ENCODE data around the gene ZDHHC3.

The ZDHHC3 gene

DNA sequence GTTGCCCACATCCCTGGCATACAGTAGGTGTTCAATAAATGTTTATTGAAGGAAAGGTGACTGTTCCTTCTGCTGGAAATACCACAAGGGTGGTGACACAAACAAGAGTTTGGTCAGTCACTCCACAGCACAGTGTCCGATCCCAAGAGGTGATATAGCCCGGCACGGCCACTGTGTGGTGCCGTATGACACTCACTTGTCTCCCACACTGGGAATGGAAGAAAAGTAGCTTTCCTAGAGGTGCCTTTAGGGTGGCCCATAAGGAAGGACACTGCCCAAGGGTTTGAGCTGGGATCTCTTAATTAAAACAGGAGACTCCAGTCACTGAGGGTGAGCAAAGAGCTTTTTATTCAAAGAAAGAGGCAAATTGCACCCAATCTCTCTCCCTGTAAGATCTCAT is 61.0 kb downstream of the ZDHHC3 start:
- H2BK15ac ChIP-seq (replicated peaks; ENCODE audit: low read depth): no peak overlapping the region
- H3K27me3 ChIP-seq (ENCODE audit: insufficient read depth, low read length, poor library complexity): no peaks in the 10 kb centered on the region
- H3K79me1 ChIP-seq (ENCODE audit: low read length): no peaks in the 10 kb centered on the region
- H3K18ac ChIP-seq (ENCODE audit: low read length): no peak overlapping the region
- H3K56ac ChIP-seq (ENCODE audit: low read length): no peak overlapping the region
- H2BK120ac ChIP-seq (ENCODE audit: low read depth, low read length): no peak overlapping the region
- no peaks in the 10 kb centered on the region for H3K36me3 ChIP-seq (ENCODE audit: control insufficient read depth, insufficient read depth, low read length)
- no peak overlapping the region for H4K5ac ChIP-seq (ENCODE audit: low read length)
- H3K79me2 ChIP-seq (ENCODE audit: control insufficient read depth, insufficient read depth, low read length): no peaks in the 10 kb centered on the region
- H2AK5ac ChIP-seq (ENCODE audit: low read length): no peak overlapping the region
- WGBS (ENCODE audit: extremely low coverage, insufficient coverage, low lambda C conversion rate): no CpG with 5 or more reads among the region's 4 CpGs
- no peak overlapping the region for H3K4ac ChIP-seq (ENCODE audit: low read depth, low read length)
- no peak overlapping the region for H4K8ac ChIP-seq (ENCODE audit: low read depth, low read length)
- no peak overlapping the region for H2BK5ac ChIP-seq (ENCODE audit: low read length)
- no peak overlapping the region for H3K23ac ChIP-seq (ENCODE audit: low read length)
- no peak overlapping the region for H3K27ac ChIP-seq (ENCODE audit: low read depth, low read length)
- H3K4me2 ChIP-seq (ENCODE audit: low read length): no peak overlapping the region
- no peak overlapping the region for H3K9ac ChIP-seq (ENCODE audit: low read length)
- H3K4me1 ChIP-seq (ENCODE audit: control insufficient read depth, low read depth, low read length): no peaks in the 10 kb centered on the region
- H3K4me3 ChIP-seq (ENCODE audit: low read length): no peak overlapping the region
- DNase-seq: peak; percentile 58

DNA sequence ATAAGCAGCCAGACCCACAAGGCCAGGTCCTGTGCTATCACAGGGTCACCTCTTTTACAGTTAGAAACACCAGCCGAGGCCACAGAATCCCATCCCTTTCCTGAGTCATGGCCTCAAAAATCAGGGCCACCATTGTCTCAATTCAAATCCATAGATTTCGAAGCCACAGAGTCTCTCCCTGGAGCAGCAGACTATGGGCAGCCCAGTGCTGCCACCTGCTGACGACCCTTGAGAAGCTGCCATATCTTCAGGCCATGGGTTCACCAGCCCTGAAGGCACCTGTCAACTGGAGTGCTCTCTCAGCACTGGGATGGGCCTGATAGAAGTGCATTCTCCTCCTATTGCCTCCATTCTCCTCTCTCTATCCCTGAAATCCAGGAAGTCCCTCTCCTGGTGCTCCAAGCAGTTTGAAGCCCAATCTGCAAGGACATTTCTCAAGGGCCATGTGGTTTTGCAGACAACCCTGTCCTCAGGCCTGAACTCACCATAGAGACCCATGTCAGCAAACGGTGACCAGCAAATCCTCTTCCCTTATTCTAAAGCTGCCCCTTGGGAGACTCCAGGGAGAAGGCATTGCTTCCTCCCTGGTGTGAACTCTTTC is 62.0 kb downstream of the ZDHHC3 start:
- Histone ChIP-seq H2BK15ac (replicated peaks; ENCODE audit: low read depth) (no peak overlapping the region), H3K23ac (ENCODE audit: low read length) (no peak overlapping the region), H3K18ac (ENCODE audit: low read length) (no peak overlapping the region), H4K8ac (ENCODE audit: low read depth, low read length) (no peak overlapping the region), H3K79me1 (ENCODE audit: low read length) (no peaks in the 10 kb centered on the region), H3K4me3 (ENCODE audit: low read length) (no peak overlapping the region), H3K79me2 (ENCODE audit: control insufficient read depth, insufficient read depth, low read length) (no peaks in the 10 kb centered on the region), H3K4me1 (ENCODE audit: control insufficient read depth, low read depth, low read length) (no peaks in the 10 kb centered on the region), H3K9ac (ENCODE audit: low read length) (no peak overlapping the region), H3K27me3 (ENCODE audit: insufficient read depth, low read length, poor library complexity) (no peaks in the 10 kb centered on the region), H2AK5ac (ENCODE audit: low read length) (no peak overlapping the region), H3K4ac (ENCODE audit: low read depth, low read length) (no peak overlapping the region), H3K4me2 (ENCODE audit: low read length) (no peak overlapping the region), H2BK5ac (ENCODE audit: low read length) (no peak overlapping the region), H2BK120ac (ENCODE audit: low read depth, low read length) (no peak overlapping the region), H4K5ac (ENCODE audit: low read length) (no peak overlapping the region), H3K27ac (ENCODE audit: low read depth, low read length) (no peak overlapping the region), H3K36me3 (ENCODE audit: control insufficient read depth, insufficient read depth, low read length) (no peaks in the 10 kb centered on the region), H3K56ac (ENCODE audit: low read length) (peak overlapping the region; percentile 39)
- no CpG with 5 or more reads among the region's 4 CpGs for WGBS (ENCODE audit: extremely low coverage, insufficient coverage, low lambda C conversion rate)
- DNase-seq: peak; percentile 91

DNA sequence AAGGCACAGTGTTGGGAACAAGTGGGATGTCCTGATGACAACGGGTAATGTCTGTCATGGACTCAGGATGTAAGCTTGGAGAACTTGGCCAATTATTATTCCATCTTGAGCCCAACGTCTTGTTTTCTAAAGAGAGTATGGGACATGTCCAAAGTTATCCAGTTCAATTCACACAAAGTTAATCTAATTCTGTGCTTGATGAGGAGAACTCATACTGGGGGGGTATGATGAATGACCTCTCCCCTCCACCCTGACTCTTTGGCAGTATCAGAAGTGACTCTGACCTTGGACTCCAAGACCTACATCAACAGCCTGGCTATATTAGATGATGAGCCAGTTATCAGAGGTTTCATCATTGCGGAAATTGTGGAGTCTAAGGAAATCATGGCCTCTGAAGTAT is 65.3 kb downstream of the ZDHHC3 start:
- H3K56ac ChIP-seq (ENCODE audit: low read length): no peak overlapping the region

DNA sequence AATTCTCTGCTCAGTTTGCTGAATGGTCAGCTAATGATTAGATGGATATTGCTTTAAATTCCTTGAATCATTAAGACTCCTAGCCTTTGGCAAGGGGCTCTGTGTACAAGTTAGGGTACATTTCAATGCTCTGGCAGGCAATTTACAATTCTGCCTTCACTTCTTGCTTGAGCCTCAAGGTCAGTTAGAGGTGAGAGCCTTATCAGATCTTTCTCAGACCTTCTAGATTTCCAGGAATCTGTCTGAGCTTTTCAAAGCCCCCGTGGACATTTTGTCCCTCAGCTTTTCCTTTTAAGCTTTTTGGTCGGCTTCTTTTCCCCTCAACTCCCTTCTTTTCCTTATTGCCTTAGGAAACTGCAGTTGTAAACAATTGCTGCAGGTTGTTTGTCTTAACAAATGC is 66.9 kb downstream of the ZDHHC3 start:
- no peak overlapping the region for H4K5ac ChIP-seq (ENCODE audit: low read length)
- H3K27ac ChIP-seq (ENCODE audit: low read depth, low read length): no peak overlapping the region
- no peaks in the 10 kb centered on the region for H3K4me1 ChIP-seq (ENCODE audit: control insufficient read depth, low read depth, low read length)
- H4K8ac ChIP-seq (ENCODE audit: low read depth, low read length): no peak overlapping the region
- no peak overlapping the region for H2BK15ac ChIP-seq (replicated peaks; ENCODE audit: low read depth)
- no peak overlapping the region for H3K18ac ChIP-seq (ENCODE audit: low read length)
- no peak overlapping the region for H3K4me2 ChIP-seq (ENCODE audit: low read length)
- no peaks in the 10 kb centered on the region for H3K36me3 ChIP-seq (ENCODE audit: control insufficient read depth, insufficient read depth, low read length)
- H3K27me3 ChIP-seq (ENCODE audit: insufficient read depth, low read length, poor library complexity): no peaks in the 10 kb centered on the region
- no peaks in the 10 kb centered on the region for H3K79me2 ChIP-seq (ENCODE audit: control insufficient read depth, insufficient read depth, low read length)
- H3K9ac ChIP-seq (ENCODE audit: low read length): no peak overlapping the region
- no peak overlapping the region for H2BK5ac ChIP-seq (ENCODE audit: low read length)
- DNase-seq: no peak
- H3K4me3 ChIP-seq (ENCODE audit: low read length): no peak overlapping the region
- no peak overlapping the region for H3K4ac ChIP-seq (ENCODE audit: low read depth, low read length)
- H3K79me1 ChIP-seq (ENCODE audit: low read length): no peaks in the 10 kb centered on the region
- no peak overlapping the region for H3K56ac ChIP-seq (ENCODE audit: low read length)
- H3K23ac ChIP-seq (ENCODE audit: low read length): no peak overlapping the region
- no peak overlapping the region for H2AK5ac ChIP-seq (ENCODE audit: low read length)
- H2BK120ac ChIP-seq (ENCODE audit: low read depth, low read length): no peak overlapping the region
- WGBS (ENCODE audit: extremely low coverage, insufficient coverage, low lambda C conversion rate): no CpG with 5 or more reads among the region's 2 CpGs

More for the DNA sequence above, 65.3 kb downstream of the ZDHHC3 start:
- Histone ChIP-seq H2BK5ac (ENCODE audit: low read length) (no peak overlapping the region), H2BK15ac (replicated peaks; ENCODE audit: low read depth) (no peak overlapping the region), H3K79me1 (ENCODE audit: low read length) (no peaks in the 10 kb centered on the region), H4K5ac (ENCODE audit: low read length) (no peak overlapping the region), H3K4me3 (ENCODE audit: low read length) (no peak overlapping the region), H3K18ac (ENCODE audit: low read length) (no peak overlapping the region), H3K79me2 (ENCODE audit: control insufficient read depth, insufficient read depth, low read length) (no peaks in the 10 kb centered on the region), H2BK120ac (ENCODE audit: low read depth, low read length) (no peak overlapping the region), H3K36me3 (ENCODE audit: control insufficient read depth, insufficient read depth, low read length) (no peaks in the 10 kb centered on the region), H3K4me1 (ENCODE audit: control insufficient read depth, low read depth, low read length) (no peaks in the 10 kb centered on the region), H3K4me2 (ENCODE audit: low read length) (no peak overlapping the region), H3K23ac (ENCODE audit: low read length) (no peak overlapping the region), H3K4ac (ENCODE audit: low read depth, low read length) (no peak overlapping the region), H3K27ac (ENCODE audit: low read depth, low read length) (no peak overlapping the region), H2AK5ac (ENCODE audit: low read length) (no peak overlapping the region), H3K27me3 (ENCODE audit: insufficient read depth, low read length, poor library complexity) (no peaks in the 10 kb centered on the region), H4K8ac (ENCODE audit: low read depth, low read length) (no peak overlapping the region), H3K9ac (ENCODE audit: low read length) (no peak overlapping the region)
- WGBS (ENCODE audit: extremely low coverage, insufficient coverage, low lambda C conversion rate): no CpG with 5 or more reads among the region's 3 CpGs
- no peak for DNase-seq

DNA sequence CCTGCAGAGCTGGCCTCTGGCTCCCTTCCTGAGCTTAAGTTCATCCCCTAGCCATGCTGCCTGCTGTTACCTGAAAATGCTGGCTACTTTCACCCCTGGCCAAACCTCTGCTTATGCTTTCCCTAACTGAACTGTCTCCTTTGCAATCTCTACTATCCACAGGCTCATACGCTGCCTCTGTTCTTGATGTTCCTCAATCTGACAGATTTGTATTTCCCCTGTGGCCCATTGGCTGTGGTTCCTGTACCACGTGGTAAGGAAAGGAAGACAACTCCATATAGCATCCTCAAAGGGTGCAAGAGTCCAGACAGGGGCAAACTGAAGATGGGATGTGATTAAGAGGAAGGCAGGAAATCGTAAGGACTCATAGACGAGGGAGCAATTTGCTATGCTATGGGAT is 68.4 kb downstream of the ZDHHC3 start:
- WGBS (ENCODE audit: extremely low coverage, insufficient coverage, low lambda C conversion rate): no CpG with 5 or more reads among the region's 4 CpGs
- Histone ChIP-seq H2BK5ac (ENCODE audit: low read length) (no peak overlapping the region), H3K4me3 (ENCODE audit: low read length) (no peak overlapping the region), H2AK5ac (ENCODE audit: low read length) (no peak overlapping the region), H4K5ac (ENCODE audit: low read length) (no peak overlapping the region), H3K23ac (ENCODE audit: low read length) (no peak overlapping the region), H3K4me1 (ENCODE audit: control insufficient read depth, low read depth, low read length) (no peaks in the 10 kb centered on the region), H3K4me2 (ENCODE audit: low read length) (no peak overlapping the region), H2BK120ac (ENCODE audit: low read depth, low read length) (no peak overlapping the region), H3K18ac (ENCODE audit: low read length) (no peak overlapping the region), H3K4ac (ENCODE audit: low read depth, low read length) (no peak overlapping the region), H3K27ac (ENCODE audit: low read depth, low read length) (no peak overlapping the region), H3K56ac (ENCODE audit: low read length) (no peak overlapping the region), H3K79me1 (ENCODE audit: low read length) (no peaks in the 10 kb centered on the region), H2BK15ac (replicated peaks; ENCODE audit: low read depth) (no peak overlapping the region), H3K36me3 (ENCODE audit: control insufficient read depth, insufficient read depth, low read length) (no peaks in the 10 kb centered on the region), H3K79me2 (ENCODE audit: control insufficient read depth, insufficient read depth, low read length) (no peaks in the 10 kb centered on the region), H4K8ac (ENCODE audit: low read depth, low read length) (no peak overlapping the region), H3K9ac (ENCODE audit: low read length) (no peak overlapping the region), H3K27me3 (ENCODE audit: insufficient read depth, low read length, poor library complexity) (no peaks in the 10 kb centered on the region)
- DNase-seq: no peak

DNA sequence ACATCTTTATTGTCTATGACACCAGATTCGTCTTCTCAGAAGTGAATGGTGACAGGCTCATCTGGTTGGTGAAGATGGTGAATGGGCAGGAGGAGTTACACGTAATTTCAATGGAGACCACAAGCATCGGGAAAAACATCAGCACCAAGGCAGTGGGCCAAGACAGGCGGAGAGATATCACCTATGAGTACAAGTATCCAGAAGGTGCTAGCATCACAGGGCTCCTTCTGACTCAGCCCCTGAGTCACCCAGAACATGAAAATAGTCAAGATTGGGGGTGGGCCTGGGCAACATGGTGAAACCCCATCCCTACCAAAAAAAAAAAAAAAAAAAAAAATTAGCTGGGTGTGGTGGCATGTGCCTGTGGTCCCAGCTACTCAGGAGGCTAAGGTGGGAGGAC is 69.0 kb downstream of the ZDHHC3 start:
- no CpG with 5 or more reads among the region's 4 CpGs for WGBS (ENCODE audit: extremely low coverage, insufficient coverage, low lambda C conversion rate)
- Histone ChIP-seq H3K9ac (ENCODE audit: low read length) (no peak overlapping the region), H3K56ac (ENCODE audit: low read length) (no peak overlapping the region), H2BK15ac (replicated peaks; ENCODE audit: low read depth) (no peak overlapping the region), H3K79me2 (ENCODE audit: control insufficient read depth, insufficient read depth, low read length) (no peaks in the 10 kb centered on the region), H3K4me3 (ENCODE audit: low read length) (no peak overlapping the region), H3K4me2 (ENCODE audit: low read length) (no peak overlapping the region), H3K4me1 (ENCODE audit: control insufficient read depth, low read depth, low read length) (no peaks in the 10 kb centered on the region), H3K18ac (ENCODE audit: low read length) (no peak overlapping the region), H2BK120ac (ENCODE audit: low read depth, low read length) (no peak overlapping the region), H3K27me3 (ENCODE audit: insufficient read depth, low read length, poor library complexity) (no peaks in the 10 kb centered on the region), H2AK5ac (ENCODE audit: low read length) (no peak overlapping the region), H3K79me1 (ENCODE audit: low read length) (no peaks in the 10 kb centered on the region), H3K27ac (ENCODE audit: low read depth, low read length) (no peak overlapping the region), H2BK5ac (ENCODE audit: low read length) (no peak overlapping the region), H3K4ac (ENCODE audit: low read depth, low read length) (no peak overlapping the region), H3K36me3 (ENCODE audit: control insufficient read depth, insufficient read depth, low read length) (no peaks in the 10 kb centered on the region), H4K5ac (ENCODE audit: low read length) (no peak overlapping the region), H3K23ac (ENCODE audit: low read length) (no peak overlapping the region), H4K8ac (ENCODE audit: low read depth, low read length) (no peak overlapping the region)
- DNase-seq: no peak

All from mesendoderm (in vitro differentiated cells).